ENCODE measurements around the gene MTFR1L. TPM values are rescaled to one million over a fixed set of nuclear protein-coding genes. Genes with fewer than 3 reads are reported as not detected.
A peak's percentile ranks its signal among the peaks of the same experiment; 100 is the strongest.

Gene MTFR1L
- total and polyA plus RNA-seq, 9 of the 15 experiments (the other 6 are each of a cell fraction or from before 2014, with no cell fraction given): 41.4 to 98.5 (median 53.7) TPM

DNA sequence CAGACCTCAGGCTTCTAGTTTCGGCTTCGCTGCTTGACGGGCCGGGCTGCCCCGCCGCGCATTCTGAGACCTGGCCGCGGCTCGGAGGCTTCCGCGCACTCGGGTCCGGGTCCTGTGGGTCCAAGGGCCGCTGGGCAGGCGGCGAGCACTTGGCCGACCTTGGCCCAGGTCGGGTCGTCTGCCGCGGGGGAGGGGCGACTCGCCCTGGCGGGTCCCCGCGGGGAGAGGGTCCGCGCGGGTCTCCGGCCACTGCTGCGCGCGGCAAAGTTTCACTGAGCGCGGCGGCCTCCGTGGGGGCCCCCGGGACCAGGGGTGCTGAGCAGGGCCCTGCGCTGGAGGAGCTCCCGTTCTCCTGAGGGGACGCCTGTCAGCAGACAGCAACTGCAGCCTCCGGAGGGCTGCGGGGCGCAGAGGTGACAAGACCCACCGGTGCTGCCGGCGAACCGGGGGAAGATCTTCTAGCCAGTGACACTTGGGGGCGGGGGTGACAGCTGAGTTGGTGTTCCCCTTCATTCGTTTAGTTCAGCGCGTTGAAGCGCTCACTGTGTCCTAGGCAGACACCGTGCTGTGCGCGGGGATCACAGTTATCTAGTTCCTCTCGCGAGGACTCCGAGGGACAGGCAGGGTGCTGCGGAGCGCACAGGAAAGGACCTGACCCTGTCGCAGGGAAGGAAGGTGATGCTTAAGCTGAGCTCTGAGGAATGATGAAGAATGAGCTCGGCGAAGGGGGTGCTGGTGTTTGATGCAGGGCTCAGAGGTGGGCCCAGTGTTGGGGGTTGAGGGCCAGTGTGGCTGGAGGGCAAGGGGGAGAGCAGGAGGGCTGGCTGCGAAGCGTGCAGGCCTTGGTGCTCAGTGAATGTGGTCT is 725 bp downstream of the MTFR1L start (continued):
- TF ChIP-seq KAT2B (IDR thresholded peaks at IDR 0.05; ENCODE audit: low read depth, low read length) (no peak), GATAD2B (IDR thresholded peaks at IDR 0.05; ENCODE audit: borderline replicate concordance) (peak; percentile 67; the same call in 1 of the 2 replicates), FOSL1 (tag; conservative IDR thresholded peaks at IDR 0.05) (no peak), SMARCC2 (IDR thresholded peaks at IDR 0.05; ENCODE audit: low read depth) (no peak; the same call in none of the 2 replicates), KLF1 (tag; IDR thresholded peaks at IDR 0.05) (no peak), ZNF224 (CRISPR knock-in tag; IDR thresholded peaks at IDR 0.05) (no peak), TRIM24 (IDR thresholded peaks at IDR 0.05) (no peak), MEF2D (tag; conservative IDR thresholded peaks at IDR 0.05; ENCODE audit: low read depth) (no peak), XRCC4 (IDR thresholded peaks at IDR 0.05; ENCODE audit: extremely low read depth, insufficient read depth, insufficient read length) (no peak), TEAD2 (tag; IDR thresholded peaks at IDR 0.05) (no peak), SMC3 (conservative IDR thresholded peaks at IDR 0.05; ENCODE audit: insufficient read depth, low read depth, low read length) (no peak), SAFB (IDR thresholded peaks at IDR 0.05; ENCODE audit: borderline replicate concordance, low read depth, low read length) (peak; percentile 53; the same call in 1 of the 2 replicates), ZNF217 (CRISPR knock-in tag; IDR thresholded peaks at IDR 0.05) (no peak), GATAD2A (IDR thresholded peaks at IDR 0.05) (0 out of 2 replicates have a peak, but pooled peaks have one; percentile 9)
- TF ChIP-seq, protein P1, sequence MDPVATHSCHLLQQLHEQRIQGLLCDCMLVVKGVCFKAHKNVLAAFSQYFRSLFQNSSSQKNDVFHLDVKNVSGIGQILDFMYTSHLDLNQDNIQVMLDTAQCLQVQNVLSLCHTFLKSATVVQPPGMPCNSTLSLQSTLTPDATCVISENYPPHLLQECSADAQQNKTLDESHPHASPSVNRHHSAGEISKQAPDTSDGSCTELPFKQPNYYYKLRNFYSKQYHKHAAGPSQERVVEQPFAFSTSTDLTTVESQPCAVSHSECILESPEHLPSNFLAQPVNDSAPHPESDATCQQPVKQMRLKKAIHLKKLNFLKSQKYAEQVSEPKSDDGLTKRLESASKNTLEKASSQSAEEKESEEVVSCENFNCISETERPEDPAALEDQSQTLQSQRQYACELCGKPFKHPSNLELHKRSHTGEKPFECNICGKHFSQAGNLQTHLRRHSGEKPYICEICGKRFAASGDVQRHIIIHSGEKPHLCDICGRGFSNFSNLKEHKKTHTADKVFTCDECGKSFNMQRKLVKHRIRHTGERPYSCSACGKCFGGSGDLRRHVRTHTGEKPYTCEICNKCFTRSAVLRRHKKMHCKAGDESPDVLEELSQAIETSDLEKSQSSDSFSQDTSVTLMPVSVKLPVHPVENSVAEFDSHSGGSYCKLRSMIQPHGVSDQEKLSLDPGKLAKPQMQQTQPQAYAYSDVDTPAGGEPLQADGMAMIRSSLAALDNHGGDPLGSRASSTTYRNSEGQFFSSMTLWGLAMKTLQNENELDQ (CRISPR knock-in tag; IDR thresholded peaks at IDR 0.05; ENCODE audit: borderline replicate concordance): peak; percentile 84; the same call in 1 of the 2 replicates
- TF ChIP-seq, protein P2, sequence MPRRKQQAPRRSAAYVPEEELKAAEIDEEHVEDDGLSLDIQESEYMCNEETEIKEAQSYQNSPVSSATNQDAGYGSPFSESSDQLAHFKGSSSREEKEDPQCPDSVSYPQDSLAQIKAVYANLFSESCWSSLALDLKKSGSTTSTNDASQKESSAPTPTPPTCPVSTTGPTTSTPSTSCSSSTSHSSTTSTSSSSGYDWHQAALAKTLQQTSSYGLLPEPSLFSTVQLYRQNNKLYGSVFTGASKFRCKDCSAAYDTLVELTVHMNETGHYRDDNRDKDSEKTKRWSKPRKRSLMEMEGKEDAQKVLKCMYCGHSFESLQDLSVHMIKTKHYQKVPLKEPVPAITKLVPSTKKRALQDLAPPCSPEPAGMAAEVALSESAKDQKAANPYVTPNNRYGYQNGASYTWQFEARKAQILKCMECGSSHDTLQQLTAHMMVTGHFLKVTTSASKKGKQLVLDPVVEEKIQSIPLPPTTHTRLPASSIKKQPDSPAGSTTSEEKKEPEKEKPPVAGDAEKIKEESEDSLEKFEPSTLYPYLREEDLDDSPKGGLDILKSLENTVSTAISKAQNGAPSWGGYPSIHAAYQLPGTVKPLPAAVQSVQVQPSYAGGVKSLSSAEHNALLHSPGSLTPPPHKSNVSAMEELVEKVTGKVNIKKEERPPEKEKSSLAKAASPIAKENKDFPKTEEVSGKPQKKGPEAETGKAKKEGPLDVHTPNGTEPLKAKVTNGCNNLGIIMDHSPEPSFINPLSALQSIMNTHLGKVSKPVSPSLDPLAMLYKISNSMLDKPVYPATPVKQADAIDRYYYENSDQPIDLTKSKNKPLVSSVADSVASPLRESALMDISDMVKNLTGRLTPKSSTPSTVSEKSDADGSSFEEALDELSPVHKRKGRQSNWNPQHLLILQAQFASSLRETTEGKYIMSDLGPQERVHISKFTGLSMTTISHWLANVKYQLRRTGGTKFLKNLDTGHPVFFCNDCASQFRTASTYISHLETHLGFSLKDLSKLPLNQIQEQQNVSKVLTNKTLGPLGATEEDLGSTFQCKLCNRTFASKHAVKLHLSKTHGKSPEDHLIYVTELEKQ (CRISPR knock-in tag; IDR thresholded peaks at IDR 0.05): no peak
- TF ChIP-seq, protein P3, sequence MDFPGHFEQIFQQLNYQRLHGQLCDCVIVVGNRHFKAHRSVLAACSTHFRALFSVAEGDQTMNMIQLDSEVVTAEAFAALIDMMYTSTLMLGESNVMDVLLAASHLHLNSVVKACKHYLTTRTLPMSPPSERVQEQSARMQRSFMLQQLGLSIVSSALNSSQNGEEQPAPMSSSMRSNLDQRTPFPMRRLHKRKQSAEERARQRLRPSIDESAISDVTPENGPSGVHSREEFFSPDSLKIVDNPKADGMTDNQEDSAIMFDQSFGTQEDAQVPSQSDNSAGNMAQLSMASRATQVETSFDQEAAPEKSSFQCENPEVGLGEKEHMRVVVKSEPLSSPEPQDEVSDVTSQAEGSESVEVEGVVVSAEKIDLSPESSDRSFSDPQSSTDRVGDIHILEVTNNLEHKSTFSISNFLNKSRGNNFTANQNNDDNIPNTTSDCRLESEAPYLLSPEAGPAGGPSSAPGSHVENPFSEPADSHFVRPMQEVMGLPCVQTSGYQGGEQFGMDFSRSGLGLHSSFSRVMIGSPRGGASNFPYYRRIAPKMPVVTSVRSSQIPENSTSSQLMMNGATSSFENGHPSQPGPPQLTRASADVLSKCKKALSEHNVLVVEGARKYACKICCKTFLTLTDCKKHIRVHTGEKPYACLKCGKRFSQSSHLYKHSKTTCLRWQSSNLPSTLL (IDR thresholded peaks at IDR 0.05): no peak
- TF ChIP-seq, protein P4, sequence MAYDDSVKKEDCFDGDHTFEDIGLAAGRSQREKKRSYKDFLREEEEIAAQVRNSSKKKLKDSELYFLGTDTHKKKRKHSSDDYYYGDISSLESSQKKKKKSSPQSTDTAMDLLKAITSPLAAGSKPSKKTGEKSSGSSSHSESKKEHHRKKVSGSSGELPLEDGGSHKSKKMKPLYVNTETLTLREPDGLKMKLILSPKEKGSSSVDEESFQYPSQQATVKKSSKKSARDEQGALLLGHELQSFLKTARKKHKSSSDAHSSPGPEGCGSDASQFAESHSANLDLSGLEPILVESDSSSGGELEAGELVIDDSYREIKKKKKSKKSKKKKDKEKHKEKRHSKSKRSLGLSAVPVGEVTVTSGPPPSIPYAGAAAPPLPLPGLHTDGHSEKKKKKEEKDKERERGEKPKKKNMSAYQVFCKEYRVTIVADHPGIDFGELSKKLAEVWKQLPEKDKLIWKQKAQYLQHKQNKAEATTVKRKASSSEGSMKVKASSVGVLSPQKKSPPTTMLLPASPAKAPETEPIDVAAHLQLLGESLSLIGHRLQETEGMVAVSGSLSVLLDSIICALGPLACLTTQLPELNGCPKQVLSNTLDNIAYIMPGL (CRISPR knock-in tag; IDR thresholded peaks at IDR 0.05): peak; percentile 46; the same call in 1 of the 2 replicates
